DMS 273 treated with DMSO at 0.1 percent for 48 hours (cell line): ENCODE results near the gene APOL1.
"Not testable (repeated sequence)": the region's sequence is repeated elsewhere in the genome, so short reads cannot be mapped to it uniquely, and the experiment has no call there.

ENCODE experiments used
- DNase-seq: peaks from one replicate; lab custom pipeline; 2025; lab: John Stamatoyannopoulos, UW

Gene APOL1

GRCh38 chr22:36252754-36253522 is at the start of gene APOL1:
TSS of gene APOL1 (plus strand) at chr22:36253133. CDS start at chr22:36254956, 1,823 bp downstream.
- DNase-seq, result no peak

- DNase-seq, result not testable (repeated sequence)
Observed at GRCh38 chr22:36203441-36203840, 49.5 kb upstream of the APOL1 start.

- DNase-seq, result no peak
Observed at GRCh38 chr22:36204001-36204631, 48.8 kb upstream of the APOL1 start.

- no peak for DNase-seq
Observed at GRCh38 chr22:36204632-36205015, 48.3 kb upstream of the APOL1 start.

GRCh38 chr22:36205573-36205972 is 47.4 kb upstream of the APOL1 start:
- DNase-seq, result not testable (repeated sequence)

- DNase-seq, result no peak
Observed at GRCh38 chr22:36206255-36206654, 46.7 kb upstream of the APOL1 start.

- DNase-seq, result no peak
Observed at GRCh38 chr22:36208162-36208765, 44.7 kb upstream of the APOL1 start.

GRCh38 chr22:36208914-36209313 is 44.0 kb upstream of the APOL1 start:
- DNase-seq, result no peak

GRCh38 chr22:36209488-36209908 is 43.4 kb upstream of the APOL1 start:
- DNase-seq, result not testable (repeated sequence)

GRCh38 chr22:36210224-36210623 is 42.7 kb upstream of the APOL1 start:
- no peak for DNase-seq

GRCh38 chr22:36211237-36211861 is 41.6 kb upstream of the APOL1 start:
- no peak for DNase-seq

- DNase-seq, result no peak
Observed at GRCh38 chr22:36212901-36213300, 40.0 kb upstream of the APOL1 start.

- DNase-seq, result no peak
Observed at GRCh38 chr22:36213586-36213985, 39.3 kb upstream of the APOL1 start.

GRCh38 chr22:36215981-36216380 is 37.0 kb upstream of the APOL1 start:
- peak; percentile 27 for DNase-seq

GRCh38 chr22:36218648-36219193 is 34.2 kb upstream of the APOL1 start:
- DNase-seq, result no peak

GRCh38 chr22:36220451-36220921 is 32.4 kb upstream of the APOL1 start:
- DNase-seq, result no peak

- no peak for DNase-seq
Observed at GRCh38 chr22:36221799-36222751, 30.9 kb upstream of the APOL1 start.

GRCh38 chr22:36222887-36223450 is 30.0 kb upstream of the APOL1 start:
- no peak for DNase-seq

GRCh38 chr22:36223504-36223903 is 29.4 kb upstream of the APOL1 start:
- DNase-seq, result no peak

GRCh38 chr22:36224245-36224644 is 28.7 kb upstream of the APOL1 start:
- DNase-seq, result no peak
